GM04503 (cell line): ENCODE measurements around the gene ADGRG1.

Experiments
- DNase-seq: peaks from one replicate; pipeline ENCODE4 v3.0.0-alpha.2; 2012; ENCODE audit warnings: low read depth

Gene ADGRG1

DNA sequence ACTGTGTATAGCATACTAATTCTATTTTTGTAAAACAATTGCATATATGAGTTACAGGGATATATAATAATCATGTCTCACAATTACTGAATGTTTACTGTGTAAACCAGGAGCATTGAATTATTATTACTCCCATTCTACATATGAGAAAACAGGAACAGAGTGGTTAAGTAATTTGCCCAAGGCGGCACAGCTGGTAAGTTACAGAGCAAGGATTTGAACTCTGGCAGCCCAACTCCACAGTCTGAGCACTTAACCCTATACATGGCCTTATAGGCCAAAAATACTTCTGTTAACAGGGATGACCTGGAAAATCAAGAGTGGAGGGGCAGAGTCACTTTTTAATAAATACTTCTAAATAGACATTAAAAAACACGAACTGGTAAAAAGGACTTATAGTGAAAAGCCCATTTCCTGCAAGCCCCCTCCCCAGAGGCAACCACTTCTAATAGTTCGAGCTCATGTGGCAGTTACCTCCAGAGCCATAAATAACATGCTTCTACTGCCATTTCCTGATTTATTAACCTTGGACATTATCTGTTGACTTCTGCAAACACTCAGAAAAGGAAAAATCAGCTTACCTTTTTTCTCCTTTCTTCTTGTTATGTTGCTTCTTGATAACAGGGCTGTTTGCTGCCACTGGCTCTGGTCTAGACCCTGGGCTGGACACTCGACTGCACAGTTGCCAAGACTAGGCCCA lies 22.1 kb upstream of the ADGRG1 start:
- DNase-seq, result no peak

DNA sequence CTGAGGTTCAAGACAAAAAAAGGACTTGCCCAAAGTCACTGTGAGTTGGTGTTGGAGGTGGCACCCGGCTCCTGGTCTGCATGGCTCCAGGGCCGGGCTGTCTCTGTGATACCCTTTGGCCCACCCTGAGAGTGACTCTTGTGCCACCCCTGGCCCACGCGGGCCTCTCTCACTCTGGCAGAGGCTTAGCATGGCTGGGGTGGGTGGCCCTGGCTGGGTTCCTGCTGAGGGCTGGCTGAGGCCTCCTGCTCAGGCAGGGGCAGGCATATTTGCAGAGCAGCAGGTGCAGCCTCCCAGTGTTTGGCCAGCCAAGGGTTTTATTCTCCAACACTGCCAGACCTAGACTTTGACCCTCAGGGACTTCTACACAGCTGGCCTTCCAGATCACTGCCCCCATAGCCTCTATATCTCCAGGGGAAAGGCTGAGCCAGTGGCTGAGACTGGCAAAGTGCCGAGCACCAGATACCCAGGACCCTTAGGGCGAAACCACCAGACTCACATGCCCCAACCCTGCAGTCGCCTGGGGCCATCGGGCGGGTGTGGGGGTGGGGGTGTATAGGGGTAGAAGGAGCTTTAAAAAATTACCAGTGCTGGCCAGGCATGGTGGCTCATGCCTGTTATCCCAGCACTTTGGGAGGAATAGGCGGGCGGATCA lies 21.5 kb upstream of the ADGRG1 start:
- DNase-seq, result no peak

DNA sequence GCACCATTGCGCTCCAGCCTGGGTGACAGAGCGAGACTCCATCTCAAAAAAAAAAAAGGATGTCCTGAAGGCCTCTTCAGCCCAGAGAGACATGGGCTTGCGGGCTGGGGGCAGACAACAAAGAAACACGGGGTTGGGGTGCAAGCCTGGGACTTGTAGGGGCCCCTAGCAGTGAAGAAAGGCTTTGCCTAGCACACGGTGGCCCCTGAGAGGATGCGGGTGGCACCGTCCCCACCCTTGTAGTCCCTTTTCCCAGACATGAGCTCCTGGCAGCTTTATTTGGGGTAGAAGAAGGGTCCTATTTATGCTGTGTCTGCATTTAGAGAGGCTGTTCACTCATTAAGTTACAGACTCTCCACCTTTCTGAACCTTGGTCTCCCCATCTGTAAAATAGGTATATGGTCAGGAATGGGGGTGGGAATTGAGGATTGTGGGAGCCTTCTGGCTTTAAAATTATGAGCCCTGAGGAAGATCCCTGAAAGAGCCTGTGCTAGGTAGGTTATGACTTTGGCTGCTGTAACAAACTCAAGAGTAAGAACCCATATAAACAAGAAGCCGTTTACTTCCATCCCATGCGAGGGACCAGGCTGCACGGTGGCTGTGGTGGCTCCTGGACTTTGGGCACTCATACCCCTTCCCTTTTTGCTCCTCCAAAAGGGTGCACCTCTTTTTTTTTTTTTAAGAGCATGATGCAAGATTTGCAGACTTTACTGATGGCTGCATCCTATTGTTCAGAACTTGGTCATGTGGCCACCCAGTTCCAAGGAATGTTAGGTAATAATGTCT lies 20.6 kb upstream of the ADGRG1 start:
- DNase-seq, result no peak

DNA sequence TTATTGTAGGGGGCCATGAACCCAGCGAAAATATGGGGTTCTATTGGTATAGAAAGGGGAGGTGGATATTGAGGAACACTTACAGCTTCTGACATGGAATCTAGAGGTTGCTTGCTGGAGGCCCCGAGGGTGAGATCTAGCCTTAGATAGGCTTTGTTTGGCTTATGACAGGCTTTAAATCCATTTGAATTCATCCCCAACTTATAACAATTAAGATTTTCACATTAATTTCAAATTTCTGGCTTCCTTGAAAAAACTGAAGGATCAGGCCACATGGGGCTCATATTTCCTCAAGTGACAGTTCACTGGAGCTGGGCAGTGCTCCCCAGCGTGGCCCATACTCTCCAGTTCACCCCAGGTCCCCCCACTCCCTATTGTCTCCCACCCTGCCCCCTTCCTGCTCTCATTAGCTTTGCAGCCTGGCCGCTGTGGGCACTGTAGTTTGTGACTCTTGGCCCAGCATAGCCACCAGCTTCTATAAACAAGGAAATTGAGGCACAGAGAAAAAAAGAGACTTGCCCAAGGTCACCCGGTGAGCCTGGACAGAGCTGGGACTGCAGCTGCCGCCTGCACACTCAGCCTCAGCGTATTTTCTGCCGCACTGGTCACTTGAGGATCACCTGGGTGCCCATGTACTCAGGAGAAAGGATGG lies 19.8 kb upstream of the ADGRG1 start:
- no peak for DNase-seq

DNA sequence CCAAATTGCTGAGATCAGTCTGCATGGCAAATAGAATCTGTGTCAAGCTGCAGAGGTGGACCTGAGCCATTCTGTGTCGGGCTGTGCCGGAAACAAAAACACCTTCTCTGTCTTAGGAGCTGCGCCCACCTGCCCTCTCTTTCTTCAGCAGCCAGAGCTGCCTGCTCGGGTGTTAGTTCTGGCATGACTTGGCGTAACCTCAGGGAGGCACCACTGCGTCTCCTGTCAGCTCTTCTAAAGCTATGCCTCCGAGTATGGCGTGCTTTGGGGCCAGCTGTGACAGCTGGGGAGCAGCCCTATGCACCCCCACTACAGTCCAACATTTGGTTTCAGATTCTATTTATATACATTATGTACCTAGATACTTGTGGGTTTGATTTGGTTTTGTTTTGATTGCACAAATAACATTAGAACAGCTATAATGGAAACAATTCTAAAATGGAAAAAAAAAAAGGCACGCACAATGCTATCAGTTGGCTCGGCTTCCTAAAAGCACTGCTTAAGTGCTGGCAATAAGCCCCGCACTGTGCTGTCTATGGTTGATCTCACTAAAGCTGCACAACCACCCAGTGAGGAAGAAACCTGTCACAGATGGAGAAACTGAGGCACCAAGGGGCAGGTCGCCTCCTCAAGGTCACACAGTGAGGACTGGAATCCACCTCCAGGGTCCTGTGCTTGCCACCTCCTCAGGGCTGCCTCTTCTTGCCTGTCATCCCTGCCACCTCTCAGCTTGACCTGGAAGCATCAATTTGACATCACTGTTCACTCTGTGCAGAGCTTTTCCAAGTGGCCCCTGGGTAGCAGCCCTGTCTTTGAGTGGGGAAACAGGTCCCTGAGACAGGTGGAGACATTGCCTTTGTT lies 18.7 kb upstream of the ADGRG1 start:
- DNase-seq, result no peak

DNA sequence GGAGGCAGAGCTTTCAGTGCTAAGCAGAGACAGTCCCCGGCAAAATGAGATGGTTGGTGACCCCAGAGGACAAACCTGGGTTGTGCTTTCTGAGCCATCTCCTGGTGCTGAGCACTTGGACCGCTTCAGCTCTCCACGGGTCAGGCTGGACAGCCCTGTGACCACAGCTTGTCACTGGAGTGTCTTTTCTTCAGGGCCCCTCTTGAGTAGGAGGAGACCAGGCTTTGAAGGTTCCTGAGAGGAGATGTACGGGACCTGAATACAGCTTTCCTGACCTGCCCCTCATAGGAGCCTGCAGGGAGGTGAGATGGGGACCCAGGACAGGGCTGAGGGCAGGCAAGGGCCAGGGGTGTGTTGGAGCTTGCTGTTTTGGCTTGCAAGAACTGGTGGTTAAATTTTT lies 17.8 kb upstream of the ADGRG1 start:
- DNase-seq, result no peak

DNA sequence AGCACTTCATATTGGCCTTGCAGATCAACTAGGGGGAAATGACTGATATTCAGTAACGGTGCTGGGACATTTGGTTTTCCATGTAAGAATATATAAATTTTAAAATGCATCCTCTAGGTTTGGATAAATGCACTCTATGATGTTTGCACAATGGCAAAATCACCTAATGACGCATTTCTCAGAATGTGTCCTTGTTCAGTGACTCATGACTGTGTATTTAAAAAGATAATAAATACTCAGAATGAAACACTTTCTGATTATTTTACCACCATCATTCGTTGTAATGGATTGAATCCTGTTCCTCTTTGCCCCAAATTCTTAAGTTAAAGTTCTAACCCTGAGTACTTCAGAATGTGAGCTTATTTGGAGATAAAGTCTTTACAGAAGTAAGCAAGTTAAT lies 17.2 kb upstream of the ADGRG1 start:
- DNase-seq, result no peak

DNA sequence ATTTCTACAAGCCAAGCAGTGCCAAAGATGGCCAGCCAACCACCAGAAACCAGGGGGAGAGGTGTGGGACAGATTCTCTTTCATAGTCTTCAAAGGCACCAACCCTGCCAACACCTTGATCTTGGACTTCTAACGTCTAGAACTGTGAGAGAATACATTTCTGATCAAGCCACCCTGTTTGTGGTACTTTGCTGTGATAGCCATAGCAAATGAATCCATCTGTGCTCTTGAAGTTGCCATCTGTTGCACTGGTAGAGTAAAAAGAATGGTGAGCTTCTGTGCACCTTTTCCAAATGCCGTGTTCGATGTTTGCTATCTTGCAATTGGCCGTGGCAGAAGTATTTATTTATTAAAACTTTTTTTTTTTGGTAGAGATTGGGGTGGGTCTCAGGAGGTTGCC lies 16.7 kb upstream of the ADGRG1 start:
- DNase-seq, result no peak

DNA sequence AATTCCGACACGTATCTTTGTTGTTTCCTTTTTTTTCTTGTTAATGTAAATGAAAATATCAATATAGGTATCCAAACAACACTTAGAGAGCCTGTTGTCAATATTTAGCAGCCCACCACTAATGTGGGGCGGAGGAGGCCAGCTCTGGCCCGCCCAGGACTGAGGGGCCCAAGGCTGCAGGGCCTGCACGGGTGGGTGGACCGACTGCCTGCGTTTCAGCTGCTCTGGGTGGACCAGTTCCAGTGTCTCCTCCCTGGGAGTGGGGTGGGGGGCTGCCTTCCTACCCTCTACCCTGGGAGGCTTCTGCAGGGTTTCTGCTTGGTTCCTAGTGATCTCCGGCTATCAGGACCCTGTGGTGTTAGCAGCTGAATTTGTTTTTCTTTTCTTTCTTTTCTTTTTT lies 15.9 kb upstream of the ADGRG1 start:
- no peak for DNase-seq

DNA sequence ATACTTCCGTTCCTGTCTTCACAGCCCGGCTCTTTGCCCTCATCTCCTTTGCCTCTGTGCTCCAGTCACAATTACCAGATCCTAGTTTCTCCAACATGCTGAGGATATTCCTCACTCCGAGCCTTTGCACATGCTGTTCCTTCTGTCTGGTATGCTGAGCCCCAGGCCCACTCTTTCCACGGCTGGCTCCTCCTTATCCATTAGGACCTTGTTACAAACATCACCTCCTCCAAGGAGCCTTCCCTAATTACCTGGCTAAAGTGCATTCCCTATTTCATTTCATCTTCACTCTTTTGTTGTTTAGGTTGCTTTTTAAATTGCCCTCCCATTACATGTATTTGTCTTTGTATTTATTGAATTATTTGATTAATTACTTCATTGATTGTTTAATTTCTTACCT lies 14.9 kb upstream of the ADGRG1 start:
- no peak for DNase-seq

DNA sequence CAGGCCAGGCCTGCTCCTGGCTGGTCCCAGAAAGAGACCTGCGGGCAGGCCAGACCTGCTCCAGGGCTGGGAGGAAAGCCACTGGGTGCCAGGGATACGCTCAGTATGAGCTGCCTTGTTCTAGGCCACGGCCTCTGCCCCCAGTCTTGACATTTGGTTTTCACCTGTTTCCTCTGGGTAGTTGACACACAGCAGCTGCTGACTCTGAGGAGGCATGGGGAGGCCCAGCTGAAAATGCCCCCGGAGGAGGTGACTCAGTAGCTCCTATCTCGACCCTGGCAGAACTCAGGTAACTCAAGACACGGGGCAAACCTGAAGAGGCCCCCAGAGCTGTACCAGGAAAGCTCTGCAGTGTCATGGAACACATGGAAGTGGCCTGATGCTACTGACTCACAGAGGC lies 13.9 kb upstream of the ADGRG1 start:
- no peak for DNase-seq

DNA sequence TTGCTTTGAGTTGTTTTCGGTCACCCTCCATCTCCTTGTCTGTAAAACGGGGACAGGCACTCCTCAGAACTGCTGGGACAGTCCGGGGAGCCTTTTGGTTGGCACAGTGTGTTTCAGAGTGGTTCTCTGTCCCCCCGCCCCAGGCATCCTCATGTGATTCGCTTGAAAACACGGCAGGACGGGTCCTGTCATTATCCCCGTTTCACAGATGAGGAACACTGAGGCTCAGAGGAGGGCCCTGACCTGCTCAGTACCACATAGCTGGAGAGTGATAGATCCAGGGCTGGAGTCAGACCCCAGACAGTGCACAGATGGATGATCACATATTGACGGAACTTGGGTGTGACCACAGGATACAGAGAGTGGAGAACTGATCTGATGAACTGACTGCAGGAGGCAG lies 13.5 kb upstream of the ADGRG1 start:
- DNase-seq, result no peak

DNA sequence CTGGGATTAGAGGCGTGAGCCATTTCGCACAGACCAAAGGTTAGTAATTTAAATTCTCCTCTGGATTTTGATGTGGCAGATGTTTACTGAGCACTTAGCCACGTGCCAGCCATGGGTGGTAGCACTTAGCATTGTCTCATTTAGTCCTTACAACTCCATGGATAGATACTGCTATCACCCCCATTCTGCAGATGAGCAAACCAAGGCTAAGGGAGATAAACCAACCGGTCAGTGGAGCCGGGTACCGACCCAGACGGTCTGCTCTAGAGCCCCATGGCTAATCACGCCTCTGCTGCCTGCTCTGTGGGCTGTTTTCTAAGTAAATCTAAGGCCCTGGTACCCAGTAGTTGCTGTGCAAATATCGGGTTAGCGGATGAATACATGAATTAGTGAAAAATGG lies 12.6 kb upstream of the ADGRG1 start:
- no peak for DNase-seq

DNA sequence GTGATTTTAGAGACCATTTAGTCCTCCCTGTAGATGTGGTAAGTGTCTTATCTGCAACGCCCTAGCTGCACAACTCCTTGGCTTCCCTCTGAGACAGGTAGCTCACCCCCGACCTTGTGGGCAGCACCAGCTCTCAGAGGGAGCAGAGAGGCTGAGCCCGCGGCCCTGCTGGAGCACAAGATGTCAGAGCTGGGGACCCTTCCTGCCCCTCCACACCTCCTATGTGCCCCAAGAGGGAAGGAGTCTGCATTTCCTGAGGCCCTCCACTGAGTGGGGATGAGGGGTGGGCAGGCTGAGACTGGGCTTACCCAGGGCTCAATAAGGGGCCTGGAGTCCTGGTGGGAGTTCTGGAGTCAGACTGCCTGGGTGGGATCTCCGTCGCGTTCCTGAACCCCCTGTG lies 12.2 kb upstream of the ADGRG1 start:
- no peak for DNase-seq

DNA sequence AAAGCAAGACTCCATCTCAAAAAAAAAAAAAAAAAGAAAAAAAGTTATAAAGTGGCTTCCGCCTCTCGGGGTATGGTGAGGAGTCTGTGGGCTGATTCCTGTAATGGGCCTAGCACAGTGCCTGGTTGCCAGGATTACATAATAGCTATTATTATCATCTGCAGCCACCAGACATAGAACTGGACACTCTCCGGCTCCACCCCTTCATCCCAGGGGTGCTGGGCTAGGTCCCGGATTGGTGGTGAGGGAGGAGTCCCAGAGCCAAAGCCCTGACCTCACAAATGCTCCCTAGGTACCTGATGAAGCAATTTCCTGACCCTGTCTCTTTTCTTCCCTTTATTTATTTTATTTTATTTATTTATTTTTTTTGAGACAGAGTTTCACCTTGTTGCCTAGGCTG lies 11.6 kb upstream of the ADGRG1 start:
- no peak for DNase-seq

DNA sequence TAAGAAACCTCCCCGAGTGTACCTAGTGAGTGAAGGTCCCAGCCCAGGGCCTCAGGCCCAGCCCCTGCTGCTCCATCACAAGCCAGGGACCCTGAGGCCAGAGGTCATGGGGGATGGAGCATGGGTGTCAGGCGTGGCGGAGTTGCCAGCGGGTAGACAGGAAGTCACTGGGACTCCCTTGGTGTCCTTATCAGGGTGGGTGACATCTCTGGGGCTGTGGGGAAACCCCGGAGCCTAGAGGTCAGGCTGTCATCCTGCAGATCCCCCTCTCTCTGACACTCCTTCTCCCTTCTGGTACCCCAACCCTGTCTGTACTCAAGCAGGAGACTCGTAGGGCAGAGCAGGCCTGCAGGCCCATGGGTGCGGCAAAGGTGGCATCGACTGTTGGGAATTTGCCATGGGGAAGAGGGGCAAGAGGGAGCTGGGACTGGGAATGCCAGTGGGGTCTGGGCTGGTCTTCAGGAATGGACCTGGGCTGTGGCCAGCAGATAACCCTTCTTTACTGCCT lies 10.8 kb upstream of the ADGRG1 start:
- DNase-seq, result no peak

DNA sequence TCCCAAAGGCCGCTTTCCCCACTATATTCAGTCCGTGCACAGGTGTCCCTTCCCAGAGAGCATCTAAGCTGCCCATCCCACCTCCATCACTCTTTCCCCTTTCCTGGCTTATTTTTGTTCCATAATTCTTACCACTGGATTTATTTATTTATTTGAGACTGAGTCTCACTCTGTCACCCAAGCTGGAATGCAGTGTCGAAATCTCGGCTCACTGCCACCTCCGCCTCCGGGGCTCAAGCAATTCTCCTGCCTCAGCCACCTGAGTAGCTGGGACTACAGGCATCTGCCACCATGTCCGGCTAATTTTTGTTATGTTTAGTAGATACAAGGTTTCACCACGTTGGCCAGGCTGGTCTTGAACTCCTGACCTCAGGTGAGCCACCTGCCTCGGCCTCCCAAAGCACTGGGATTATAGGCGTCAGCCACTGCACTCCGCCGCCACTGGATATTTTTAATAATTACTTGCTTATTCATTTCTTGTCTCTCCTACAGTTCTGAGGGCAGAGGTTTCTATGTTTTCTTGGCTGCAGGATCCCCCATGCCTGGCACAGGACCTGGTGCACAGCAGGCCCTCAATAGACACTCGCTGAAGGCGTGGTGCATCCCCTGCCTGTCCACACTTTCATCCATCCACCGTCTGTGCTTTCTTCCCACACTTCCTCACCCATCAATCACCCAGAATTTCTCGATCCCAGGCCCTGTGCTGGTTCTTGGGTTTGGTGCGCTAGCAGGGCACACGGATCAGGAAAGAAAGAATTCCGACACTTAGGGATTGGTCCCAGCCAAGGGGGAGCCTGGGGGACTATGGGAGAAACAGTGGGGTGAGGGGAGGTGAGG lies 9.9 kb upstream of the ADGRG1 start:
- no peak for DNase-seq

DNA sequence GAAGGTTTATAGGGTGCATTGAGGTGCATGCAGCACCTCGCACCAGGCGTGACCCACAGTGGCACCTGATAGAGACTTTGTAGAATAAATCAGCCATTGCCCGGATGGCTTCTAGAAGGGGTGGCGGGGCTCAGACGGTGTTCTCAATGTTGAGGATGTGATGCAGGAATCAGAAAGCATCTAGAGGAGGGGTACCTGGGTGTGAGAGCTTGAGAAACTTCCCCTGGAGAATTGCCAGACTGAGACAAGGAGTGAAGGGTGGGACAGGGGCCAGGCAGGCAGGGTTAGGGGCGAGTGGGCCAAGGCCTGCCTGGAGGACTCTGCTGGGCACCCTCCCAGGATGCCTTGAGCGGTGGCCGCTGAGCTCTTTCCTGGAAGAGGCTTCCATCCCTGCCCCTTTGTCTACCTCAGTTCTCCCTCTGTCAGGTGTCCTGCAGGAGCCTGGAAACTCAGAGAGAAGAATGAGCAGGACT lies 9.3 kb upstream of the ADGRG1 start:
- DNase-seq, result no peak

DNA sequence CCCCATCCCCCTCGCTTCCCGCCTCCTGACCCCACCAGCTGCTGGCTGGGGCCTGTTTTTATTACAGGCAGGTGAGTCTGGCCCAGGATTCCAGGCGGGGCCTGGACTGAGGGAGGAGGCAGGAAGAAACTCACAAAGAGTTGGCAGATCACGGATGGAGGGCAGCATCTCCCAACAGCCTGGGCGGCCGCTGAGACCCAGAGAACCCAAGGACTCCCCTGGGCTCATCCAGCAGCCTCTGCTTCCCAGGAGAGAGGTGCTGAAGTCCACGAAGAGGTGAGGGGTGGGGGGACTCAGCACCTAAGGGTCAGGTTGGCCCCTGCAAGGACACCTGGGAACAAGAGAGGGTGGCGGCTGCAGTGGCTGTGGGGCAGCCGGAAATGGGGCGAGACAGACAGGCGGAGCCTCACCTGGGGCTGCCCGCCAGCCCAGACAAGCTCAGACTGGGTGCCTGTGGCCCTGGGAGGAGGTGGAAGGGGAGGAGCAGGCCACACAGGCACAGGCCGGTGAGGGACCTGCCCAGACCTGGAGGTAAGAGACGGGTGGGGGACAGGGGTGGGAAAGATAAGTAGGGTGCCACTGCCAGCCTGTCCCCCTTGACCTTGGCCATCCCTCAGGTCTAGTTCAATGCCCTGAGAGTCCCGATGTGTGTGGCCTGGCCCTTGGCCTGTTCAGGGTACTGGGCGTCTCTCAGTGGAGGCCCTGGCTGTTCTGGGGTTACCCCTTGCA lies 8.7 kb upstream of the ADGRG1 start:
- DNase-seq, result no peak
